ENCODE measurements around the gene TTC1.

TTC1 gene

DNA sequence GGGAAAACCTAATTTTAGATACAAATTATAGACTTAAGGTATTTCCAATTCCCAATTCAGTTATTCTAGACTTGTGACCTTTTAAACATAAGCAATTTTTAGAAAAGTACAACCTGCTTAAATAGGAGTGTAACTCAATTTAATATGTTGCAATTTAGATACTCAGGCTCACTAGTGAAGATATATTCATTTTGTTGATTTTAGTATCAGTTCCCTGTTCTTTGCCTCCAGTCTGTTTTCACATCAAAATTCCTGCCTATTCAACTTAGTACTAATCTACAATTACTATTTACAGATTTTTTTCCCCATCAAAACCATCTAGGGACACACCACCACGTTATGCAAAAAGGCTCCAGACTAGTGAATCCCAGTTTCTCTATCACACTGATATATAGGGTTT lies 79.9 kb downstream of the TTC1 start:
- DNase-seq (ENCODE audit: low read depth): no peak

DNA sequence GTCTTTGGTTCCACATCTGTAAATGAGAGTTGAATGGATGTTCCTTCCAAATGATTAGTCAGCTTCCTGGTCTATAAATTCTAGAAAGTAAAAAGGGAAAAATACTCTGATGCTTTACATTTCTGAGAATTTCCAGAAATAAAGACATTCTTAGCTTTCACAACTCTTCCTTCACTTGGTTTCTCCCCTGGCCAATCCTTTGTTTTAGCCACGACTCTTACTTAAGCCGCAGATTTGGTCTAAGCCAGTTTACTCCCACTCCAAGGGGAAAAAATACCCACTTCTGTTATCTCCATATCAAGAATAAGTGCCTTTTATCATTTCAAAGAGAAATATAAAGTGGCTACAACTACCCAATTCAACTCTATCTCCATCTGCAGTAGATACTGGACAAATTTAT lies 80.6 kb downstream of the TTC1 start:
- DNase-seq (ENCODE audit: low read depth): no peak

DNA sequence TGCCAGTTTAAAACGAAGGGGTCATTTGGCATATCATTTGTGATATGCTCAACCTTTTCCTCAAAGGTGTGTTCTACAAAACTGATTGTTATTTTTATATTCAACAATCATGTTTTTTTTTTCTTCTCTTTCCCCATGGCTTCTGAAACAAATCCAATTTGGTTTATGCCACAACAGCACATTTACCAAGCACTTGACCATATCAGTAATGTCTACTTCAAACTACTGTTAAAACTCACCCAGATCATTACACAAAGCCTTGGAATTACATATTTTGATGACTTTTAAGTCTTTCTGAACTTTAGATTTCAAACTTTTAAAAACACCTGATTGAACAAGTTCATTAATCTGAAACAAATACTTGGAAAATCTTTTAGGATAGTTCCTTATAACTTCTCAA lies 81.1 kb downstream of the TTC1 start:
- no peak for DNase-seq (ENCODE audit: low read depth)

DNA sequence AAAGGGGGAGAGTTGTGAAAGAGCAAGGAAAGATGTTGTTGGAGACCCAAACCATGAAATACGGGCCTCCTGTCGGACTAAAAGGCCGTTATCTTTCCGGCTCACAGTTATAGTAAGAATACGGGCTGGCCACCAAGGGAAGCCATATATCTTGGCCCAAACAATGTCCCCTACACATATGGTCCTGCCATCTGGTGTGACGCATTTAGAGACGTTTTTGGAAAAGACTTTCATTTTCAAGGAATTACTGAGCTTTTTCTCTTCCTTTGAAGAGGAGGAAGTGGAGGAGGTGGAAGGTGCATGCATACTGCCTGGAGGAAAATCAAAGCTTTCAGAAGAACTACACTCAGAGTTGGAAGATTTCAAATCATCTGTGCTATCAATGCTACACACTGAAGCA lies 83.6 kb downstream of the TTC1 start:
- no peak for DNase-seq (ENCODE audit: low read depth)

DNA sequence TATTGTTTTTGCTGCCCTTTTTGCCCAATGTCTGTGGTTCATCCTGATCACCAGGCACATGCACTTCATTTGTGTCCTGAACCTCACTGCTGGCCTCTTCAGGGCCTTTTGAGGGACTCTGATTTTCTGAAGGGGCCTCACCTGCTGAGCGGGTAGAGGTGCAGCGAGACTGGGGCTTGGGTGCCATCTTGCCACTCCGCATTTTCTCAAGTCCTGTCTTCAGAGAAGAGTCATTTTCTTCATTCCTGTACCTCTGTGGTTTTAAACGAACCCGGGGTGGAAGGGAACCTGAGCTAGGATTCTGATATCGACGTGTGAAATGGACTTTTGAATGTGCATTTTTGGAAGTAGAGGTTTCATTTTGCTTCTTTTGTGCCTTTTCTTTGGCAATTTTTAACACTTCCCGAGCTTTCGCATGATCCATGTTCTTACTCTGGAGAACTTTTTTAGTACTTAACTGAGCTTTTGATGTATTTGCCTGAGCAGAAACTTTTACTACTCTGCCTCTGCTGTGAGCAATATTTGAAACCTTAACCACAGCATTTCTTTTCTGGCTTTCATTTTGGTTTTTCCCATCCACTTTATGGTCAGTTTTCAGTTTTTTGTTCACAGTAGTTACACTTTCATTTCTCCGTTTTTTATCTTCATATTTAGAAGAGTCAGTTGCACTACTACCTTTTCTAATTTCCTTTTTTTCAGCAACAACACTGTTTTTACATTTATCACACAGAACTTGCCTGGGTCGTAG lies 84.2 kb downstream of the TTC1 start:
- DNase-seq (ENCODE audit: low read depth): no peak

DNA sequence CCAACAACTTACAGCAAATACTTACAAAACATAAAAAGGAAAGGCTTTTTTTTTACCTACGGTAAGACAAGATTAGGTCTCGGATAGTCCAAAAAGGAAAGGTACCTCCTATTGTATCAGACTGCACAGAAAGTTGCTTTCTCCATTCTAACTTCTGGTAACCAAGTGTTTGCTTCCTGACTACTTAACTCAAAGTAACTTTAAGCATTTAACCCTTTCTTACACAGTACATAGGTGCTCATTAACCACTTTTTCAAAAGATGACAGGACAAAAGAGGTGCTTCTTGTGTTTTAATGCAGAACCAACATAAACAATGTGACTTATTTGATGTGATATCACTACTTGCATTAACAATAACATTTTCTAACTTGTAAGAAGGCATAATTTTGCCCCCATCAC lies 87.2 kb downstream of the TTC1 start:
- no peak for DNase-seq (ENCODE audit: low read depth)

DNA sequence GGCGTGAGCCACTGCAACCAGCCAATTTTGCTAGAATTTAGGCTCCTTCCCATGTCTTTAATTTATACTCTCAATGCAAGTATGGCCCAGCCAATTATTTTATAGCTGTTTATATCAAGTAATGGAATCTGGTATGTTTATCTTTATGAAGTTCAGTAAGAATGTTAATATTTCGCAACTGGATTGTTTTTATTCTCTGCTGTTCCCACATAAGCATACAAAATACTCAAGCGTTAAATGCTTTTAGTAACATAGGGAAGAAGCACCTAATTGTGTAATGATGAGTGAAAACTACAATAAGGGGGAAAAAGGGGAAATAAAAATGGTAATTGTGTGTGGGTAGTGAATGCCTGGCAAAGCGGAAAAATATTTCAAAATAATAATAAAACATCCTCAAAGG lies 89.1 kb downstream of the TTC1 start:
- DNase-seq (ENCODE audit: low read depth): no peak

DNA sequence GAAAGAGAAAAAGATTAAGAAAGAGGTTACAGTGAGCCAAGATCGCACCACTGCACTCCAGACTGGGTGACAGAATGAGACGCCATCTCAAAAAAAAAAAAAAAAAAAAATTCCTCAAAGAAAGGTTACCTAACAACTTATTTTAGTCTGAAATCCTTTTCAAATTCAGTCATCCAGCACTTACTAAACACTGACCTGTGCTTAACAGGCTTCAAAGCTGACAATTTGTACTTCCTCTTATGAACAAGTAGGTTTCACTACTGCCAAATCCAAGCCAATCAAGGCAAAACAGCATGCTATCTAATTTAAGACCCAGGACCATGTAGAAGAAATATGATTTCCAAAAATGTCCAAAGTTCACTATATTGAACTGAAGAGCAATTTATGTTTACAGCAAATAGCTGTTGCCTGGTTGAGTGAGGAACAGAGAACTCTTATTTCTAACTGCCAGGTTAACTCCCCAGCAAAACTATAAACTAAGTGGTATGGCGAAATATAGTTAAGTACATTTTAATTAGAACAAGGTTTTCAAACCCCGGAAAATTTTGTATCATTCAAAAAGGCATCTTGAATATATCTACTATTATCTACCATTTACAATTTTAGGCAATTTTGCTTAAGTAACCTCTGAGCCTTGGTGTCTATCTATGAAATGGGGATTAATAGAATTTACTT lies 96.9 kb downstream of the TTC1 start:
- DNase-seq (ENCODE audit: low read depth): no peak

DNA sequence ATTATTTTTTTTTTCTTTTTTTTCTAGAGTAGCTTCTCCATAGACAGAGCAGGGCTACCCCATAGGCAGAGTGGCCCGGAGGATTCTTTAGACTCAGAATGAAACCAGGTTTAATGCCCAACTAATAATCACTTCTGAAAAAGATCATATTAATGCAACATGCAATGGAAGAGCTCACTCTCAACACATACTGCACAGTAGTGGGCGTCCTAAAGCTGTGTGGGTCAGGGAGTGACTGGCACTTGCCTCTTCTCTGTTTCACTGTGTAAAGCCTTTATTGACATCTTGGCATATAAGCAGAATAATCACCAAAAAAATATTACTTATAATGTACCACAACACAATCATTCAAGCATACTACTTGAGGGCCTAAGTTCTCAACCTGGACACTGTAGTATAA lies 99.2 kb downstream of the TTC1 start:
- DNase-seq (ENCODE audit: low read depth): no peak

All from fibroblast of the conjunctiva (primary cell).